ENCODE data around the gene ERF. TPM values are rescaled to one million over a fixed set of nuclear protein-coding genes. Genes with fewer than 3 reads are reported as not detected.

The ERF gene
- total RNA-seq, 1 donor from 2014 or later: 53.9 TPM

- H3K4me1 ChIP-seq: peaks cover 19% of the 10 kb centered on the region
- TF ChIP-seq CTCF (IDR thresholded peaks at IDR 0.05): no peak
- peak overlapping the region; percentile 76 for H3K27ac ChIP-seq
- H3K36me3 ChIP-seq: peaks cover 62% of the 10 kb centered on the region
- H3K9me3 ChIP-seq: no peaks in the 10 kb centered on the region
- ATAC-seq (peak; percentile 83), DNase-seq (peak; percentile 84)
- H3K4me3 ChIP-seq: no peak overlapping the region
- intact Hi-C loops (cut with DNase I): no loop called here
- no peaks in the 10 kb centered on the region for H3K27me3 ChIP-seq
Observed at GRCh38 chr19:42201489-42202289, 53.2 kb downstream of the ERF start.

GRCh38 chr19:42200116-42200715, 54.7 kb downstream of the ERF start:
- Histone ChIP-seq H3K27ac (peak overlapping the region; percentile 71), H3K27me3 (no peaks in the 10 kb centered on the region), H3K4me3 (no peak overlapping the region), H3K4me1 (peaks cover 19% of the 10 kb centered on the region), H3K9me3 (no peaks in the 10 kb centered on the region), H3K36me3 (peaks cover 47% of the 10 kb centered on the region)
- intact Hi-C loops (cut with DNase I): no loop called here
- no peak for DNase-seq
- no peak for TF ChIP-seq CTCF (IDR thresholded peaks at IDR 0.05)
- ATAC-seq: no peak

DNA sequence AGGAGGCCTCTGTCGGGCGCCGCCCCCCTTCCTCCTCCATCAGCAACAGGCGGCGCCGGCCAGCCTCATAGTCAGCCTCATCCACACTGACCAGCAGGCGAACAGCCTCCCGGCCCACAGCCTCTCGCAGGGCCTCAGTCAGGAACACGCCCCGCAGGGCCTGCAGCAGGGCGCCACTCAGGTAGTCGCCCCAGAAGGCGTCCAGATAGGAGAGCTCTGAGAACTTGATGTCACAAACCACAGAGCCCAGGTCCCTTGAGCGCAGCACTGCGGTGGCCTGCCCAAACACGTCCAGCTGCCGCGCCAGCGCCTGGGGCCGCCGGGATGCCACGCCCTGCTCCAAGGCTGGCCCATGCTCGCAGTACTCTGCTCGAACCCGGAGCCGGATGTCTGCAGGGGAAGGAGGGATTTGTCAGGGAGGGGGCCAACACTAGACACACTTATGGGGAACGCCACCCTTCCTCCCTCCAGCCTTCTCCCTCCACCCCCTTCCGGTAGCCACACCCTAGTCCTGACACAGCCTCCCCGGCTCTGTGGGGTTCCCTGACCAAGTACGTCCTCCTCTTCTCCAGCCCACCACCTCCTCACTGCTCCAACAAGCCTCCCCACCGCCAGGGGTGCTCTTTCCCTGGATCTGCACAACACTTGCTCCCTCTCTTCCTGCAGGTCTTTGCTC, 55.4 kb downstream of the ERF start:
- peak; percentile 77 for DNase-seq
- Histone ChIP-seq H3K4me3 (peak overlapping the region; percentile 19), H3K27me3 (no peaks in the 10 kb centered on the region), H3K27ac (peak overlapping the region; percentile 71), H3K36me3 (peaks cover 41% of the 10 kb centered on the region), H3K9me3 (no peaks in the 10 kb centered on the region), H3K4me1 (peaks cover 19% of the 10 kb centered on the region)
- ATAC-seq: peak; percentile 71
- no peak for TF ChIP-seq CTCF (IDR thresholded peaks at IDR 0.05)
- intact Hi-C loops (cut with DNase I): no loop called here

GRCh38 chr19:42198676-42199439, 56.1 kb downstream of the ERF start:
- peaks cover 34% of the 10 kb centered on the region for H3K36me3 ChIP-seq

More at GRCh38 chr19:42198676-42199439, 56.1 kb downstream of the ERF start:
- Histone ChIP-seq H3K4me3 (peak overlapping the region; percentile 19), H3K9me3 (no peaks in the 10 kb centered on the region), H3K27ac (peak overlapping the region; percentile 71), H3K4me1 (peaks cover 19% of the 10 kb centered on the region), H3K27me3 (no peaks in the 10 kb centered on the region)
- no peak for TF ChIP-seq CTCF (IDR thresholded peaks at IDR 0.05)
- DNase-seq (no peak), ATAC-seq (peak; percentile 0)
- intact Hi-C loops (cut with DNase I): no loop called here

Other genes with a start within 250 kb of the ERF start
- 0.29 TPM for gene GRIK5, start 184.9 kb downstream of the ERF start, total RNA-seq
- 13.6 TPM for gene ZNF574, start 179.0 kb downstream of the ERF start, total RNA-seq
- 6.1 TPM for gene POU2F2, start 122.7 kb downstream of the ERF start, total RNA-seq
- 25.1 TPM for gene DEDD2, start 37.5 kb downstream of the ERF start, total RNA-seq
- gene ZNF526, start 34.8 kb downstream of the ERF start, total RNA-seq: 9.6 TPM
- gene GSK3A, start 12.5 kb downstream of the ERF start, total RNA-seq: 38.7 TPM
- 76.7 TPM for gene CIC, start 14.1 kb upstream of the ERF start, total RNA-seq
- 0.52 TPM for gene PRR19, start 47.0 kb upstream of the ERF start, total RNA-seq
- gene PAFAH1B3, start 47.5 kb upstream of the ERF start, total RNA-seq: 13.2 TPM
- gene TMEM145, start 58.2 kb upstream of the ERF start, total RNA-seq: 0.35 TPM
- gene MEGF8, start 70.5 kb upstream of the ERF start, total RNA-seq: 18.4 TPM
- 0.87 TPM for gene CNFN, start 135.2 kb upstream of the ERF start, total RNA-seq
- 3.9 TPM for gene LIPE, start 172.3 kb upstream of the ERF start, total RNA-seq
- gene CXCL17, start 187.8 kb upstream of the ERF start, total RNA-seq: 150 TPM

Data from upper lobe of right lung (tissue), 1 donor.